Mesenchymal stem cell (in vitro differentiated cells and primary cell): Measurements from ENCODE around the gene CARD16.

Source experiments
- DNase-seq: peaks from one replicate; pipeline ENCODE4 v3.0.0-alpha.2; 2013
- H2AFZ ChIP-seq: one replicate; pipeline ENCODE4 v1.6.1; 2013; ENCODE audit warnings: low read depth, mild to moderate bottlenecking, control low read depth, inconsistent platforms, low read length, moderate library complexity
- H2AK5ac ChIP-seq: 2 replicates; pipeline ENCODE4 v1.6.1; 2013; ENCODE audit warnings: low read length, moderate library complexity, mild to moderate bottlenecking, inconsistent platforms; ENCODE audit not compliant: severe bottlenecking
- H2BK120ac ChIP-seq: one replicate; pipeline ENCODE4 v1.6.1; 2013; ENCODE audit warnings: low read depth, mild to moderate bottlenecking, inconsistent platforms, low read length, moderate library complexity
- H2BK12ac ChIP-seq, 2 experiments: one replicate each; pipeline ENCODE4 v1.6.1; 2013; ENCODE audit warnings: inconsistent platforms in 2 of 2, low read length in 2 of 2, mild to moderate bottlenecking in 2 of 2, moderate library complexity in 2 of 2, control low read depth in 1 of 2
- H2BK15ac ChIP-seq: one replicate; pipeline ENCODE4 v1.6.1; 2013; ENCODE audit warnings: mild to moderate bottlenecking, low read depth, inconsistent platforms; ENCODE audit not compliant: poor library complexity, severe bottlenecking
- H2BK5ac ChIP-seq: 2 replicates; pipeline ENCODE4 v1.6.1; 2013; ENCODE audit warnings: low read depth, mild to moderate bottlenecking, low read length, control low read depth, inconsistent platforms; ENCODE audit not compliant: poor library complexity, severe bottlenecking
- H3K14ac ChIP-seq, 2 experiments: one replicate each; pipeline ENCODE4 v1.6.1; 2013; ENCODE audit warnings: inconsistent platforms in 2 of 2, low read length in 2 of 2, control low read depth in 1 of 2, mild to moderate bottlenecking in 1 of 2, moderate library complexity in 1 of 2
- H3K18ac ChIP-seq, 2 experiments: one replicate each; pipeline ENCODE4 v1.6.1; 2013; ENCODE audit warnings: inconsistent platforms in 2 of 2, low read length in 2 of 2, control low read depth in 1 of 2, low read depth in 1 of 2, mild to moderate bottlenecking in 1 of 2
- H3K23ac ChIP-seq, 2 experiments: one replicate each; pipeline ENCODE4 v1.6.1; 2013; ENCODE audit warnings: inconsistent platforms in 2 of 2, low read length in 2 of 2, mild to moderate bottlenecking in 2 of 2, moderate library complexity in 2 of 2, control low read depth in 1 of 2
- H3K27ac ChIP-seq: 2 replicates; pipeline ENCODE4 v1.5.1; 2013; ENCODE audit warnings: mild to moderate bottlenecking, moderate library complexity, low read length, control low read depth, inconsistent platforms; ENCODE audit not compliant: poor library complexity, severe bottlenecking
- H3K27me3 ChIP-seq, 2 experiments: 2 replicates each; pipeline versions ENCODE4 v1.6.1 to v1.7.0; 2013; ENCODE audit warnings: low read length in 2 of 2, mild to moderate bottlenecking in 2 of 2, moderate library complexity in 2 of 2, control low read depth in 1 of 2, inconsistent platforms in 1 of 2; ENCODE audit not compliant: control insufficient read depth in 1 of 2, insufficient read depth in 1 of 2
- H3K36me3 ChIP-seq, 2 experiments: 2 replicates each; pipeline versions ENCODE4 v1.6.1 to v1.7.0; 2013; ENCODE audit warnings: low read length in 2 of 2, control low read depth in 1 of 2, inconsistent platforms in 1 of 2, low read depth in 1 of 2, mild to moderate bottlenecking in 1 of 2; ENCODE audit not compliant: insufficient read depth in 2 of 2, control insufficient read depth in 1 of 2
- H3K4ac ChIP-seq, 2 experiments: one replicate each; pipeline ENCODE4 v1.6.1; 2013; ENCODE audit warnings: inconsistent platforms in 2 of 2, low read length in 2 of 2, mild to moderate bottlenecking in 2 of 2, moderate library complexity in 2 of 2, control low read depth in 1 of 2, low read depth in 1 of 2
- H3K4me1 ChIP-seq: 2 replicates; pipeline ENCODE4 v1.6.1; 2013; ENCODE audit warnings: low read depth, low read length, control low read depth; ENCODE audit not compliant: control insufficient read depth, insufficient read depth
- H3K4me2 ChIP-seq: 2 replicates; pipeline ENCODE4 v1.6.1; 2013; ENCODE audit warnings: low read length, mild to moderate bottlenecking, inconsistent platforms; ENCODE audit not compliant: poor library complexity, severe bottlenecking
- H3K4me3 ChIP-seq, 2 experiments: 2 replicates each; pipeline versions ENCODE4 v1.5.1 to v1.7.0; 2013; ENCODE audit warnings: low read length in 2 of 2, mild to moderate bottlenecking in 2 of 2, control low read depth in 1 of 2, low read depth in 1 of 2; ENCODE audit not compliant: insufficient read depth in 1 of 2
- H3K79me1 ChIP-seq: replicated peaks from 2 replicates; pipeline ENCODE4 v1.6.1; 2013; ENCODE audit warnings: mild to moderate bottlenecking, control low read depth, low read length, inconsistent platforms; ENCODE audit not compliant: poor library complexity, severe bottlenecking
- H3K9ac ChIP-seq: 2 replicates; pipeline ENCODE4 v1.7.0; 2013; ENCODE audit warnings: mild to moderate bottlenecking, low read length, moderate library complexity
- H3K9me3 ChIP-seq: 2 replicates; pipeline ENCODE4 v1.7.0; 2013; ENCODE audit warnings: mild to moderate bottlenecking, low read length; ENCODE audit not compliant: control insufficient read depth
- H4K8ac ChIP-seq: one replicate; pipeline ENCODE4 v1.6.1; 2013; ENCODE audit warnings: inconsistent platforms, mild to moderate bottlenecking, low read length, moderate library complexity
- H4K91ac ChIP-seq: one replicate; pipeline ENCODE4 v1.6.1; 2013; ENCODE audit warnings: mild to moderate bottlenecking, low read length, inconsistent platforms
- WGBS: methylation state at CpG from one replicate; pipeline ENCODE4 v1.1.7; 2013; ENCODE audit warnings: mixed read lengths; 5-methylcytosine and 5-hydroxymethylcytosine counted together

The CARD16 gene

DNA sequence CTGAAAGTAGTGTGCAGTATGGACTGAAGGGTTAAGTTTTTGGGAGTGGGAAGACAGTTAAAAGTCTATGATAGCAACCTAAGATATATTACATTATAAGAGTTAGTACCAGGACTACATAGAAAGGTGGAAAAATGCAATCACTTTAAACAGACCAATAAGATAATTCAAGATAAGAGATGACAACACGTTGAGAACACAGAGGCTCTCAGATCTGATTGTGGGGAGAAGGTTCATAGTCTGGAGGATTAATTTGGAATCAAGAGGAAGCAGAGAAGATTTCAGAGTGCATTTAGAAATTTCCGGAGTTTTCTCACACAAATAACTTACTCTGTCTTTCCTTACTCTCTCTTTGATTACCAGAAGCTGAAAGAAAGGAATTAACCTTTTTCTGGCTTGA is 22.6 kb downstream of the CARD16 start:
- 97% methylated on average over 2 of the region's 2 CpGs for WGBS
- H4K8ac ChIP-seq, result no peak overlapping the region
- DNase-seq, result no peak

DNA sequence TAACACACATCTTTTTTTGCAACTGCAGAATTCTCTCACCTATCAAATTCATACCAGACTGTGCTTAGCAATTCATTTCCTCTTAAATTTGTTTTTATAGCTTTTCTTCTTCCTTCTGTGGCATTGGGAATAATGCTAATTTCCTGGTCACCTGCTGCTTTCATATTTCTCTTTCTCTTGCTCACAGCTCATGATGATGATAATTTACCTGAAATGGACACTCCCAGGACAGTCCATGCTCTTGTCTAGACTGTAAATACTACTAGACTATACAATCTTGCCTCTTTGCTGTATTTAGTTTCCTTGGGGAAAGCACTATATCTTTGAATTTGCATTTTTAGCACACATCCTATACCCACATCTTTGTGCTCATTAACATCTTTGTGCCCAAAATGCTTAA is 37.7 kb downstream of the CARD16 start:
- no peak overlapping the region for H2BK120ac ChIP-seq
- no peak for DNase-seq

More for the DNA sequence above, 22.6 kb downstream of the CARD16 start:
- Histone ChIP-seq H4K91ac (no peak overlapping the region), H3K9ac (no peak overlapping the region), H2BK120ac (no peak overlapping the region), H2BK5ac (no peak overlapping the region), H3K23ac (no peak overlapping the region), H3K79me1 (no peaks in the 10 kb centered on the region), H3K14ac (no peak overlapping the region), H3K27ac (no peak overlapping the region), H2BK12ac (no peak overlapping the region), H3K4me3 (no peak overlapping the region), H3K36me3 (no peaks in the 10 kb centered on the region), H3K9me3 (no peaks in the 10 kb centered on the region), H3K4me1 (no peaks in the 10 kb centered on the region), H2AK5ac (no peak overlapping the region), H3K4me2 (no peak overlapping the region), H3K18ac (no peak overlapping the region), H3K27me3 (no peaks in the 10 kb centered on the region), H2AFZ (no peak overlapping the region), H2BK15ac (no peak overlapping the region), H3K4ac (no peak overlapping the region)

GRCh38 chr11:105005451-105005845 is 39.7 kb downstream of the CARD16 start:
- Histone ChIP-seq H3K9ac (no peak overlapping the region), H3K18ac (no peak overlapping the region), H2BK12ac (no peak overlapping the region), H3K4me3 (no peak overlapping the region), H2BK15ac (no peak overlapping the region), H2AFZ (peak overlapping the region; percentile 18), H3K79me1 (no peaks in the 10 kb centered on the region), H3K4ac (no peak overlapping the region), H3K36me3 (no peaks in the 10 kb centered on the region), H3K27ac (peak overlapping the region; percentile 33), H4K8ac (peak overlapping the region; percentile 80), H3K23ac (no peak overlapping the region), H2BK120ac (peak overlapping the region; percentile 54), H3K4me1 (peaks cover 2% of the 10 kb centered on the region), H3K27me3 (no peaks in the 10 kb centered on the region), H3K4me2 (no peak overlapping the region), H4K91ac (no peak overlapping the region), H2BK5ac (peak overlapping the region; percentile 10), H2AK5ac (peak overlapping the region; percentile 23), H3K9me3 (no peaks in the 10 kb centered on the region), H3K14ac (no peak overlapping the region)
- DNase-seq, result no peak
- 100% methylated on average over 1 of the region's 3 CpGs for WGBS

More for the DNA sequence above, 37.7 kb downstream of the CARD16 start:
- H3K27ac ChIP-seq, result no peak overlapping the region
- H2AFZ ChIP-seq, result no peak overlapping the region
- H4K8ac ChIP-seq, result no peak overlapping the region
- no peaks in the 10 kb centered on the region for H3K9me3 ChIP-seq
- H2BK12ac ChIP-seq, result no peak overlapping the region
- H3K4me3 ChIP-seq, result no peak overlapping the region
- H2BK5ac ChIP-seq, result no peak overlapping the region
- no peak overlapping the region for H2BK15ac ChIP-seq
- H2AK5ac ChIP-seq, result no peak overlapping the region
- no peak overlapping the region for H3K4me2 ChIP-seq
- no peak overlapping the region for H4K91ac ChIP-seq
- no peak overlapping the region for H3K4ac ChIP-seq
- peaks cover 2% of the 10 kb centered on the region for H3K4me1 ChIP-seq
- no peak overlapping the region for H3K18ac ChIP-seq
- H3K14ac ChIP-seq, result no peak overlapping the region
- H3K23ac ChIP-seq, result no peak overlapping the region
- no peaks in the 10 kb centered on the region for H3K27me3 ChIP-seq
- no peaks in the 10 kb centered on the region for H3K79me1 ChIP-seq
- no peaks in the 10 kb centered on the region for H3K36me3 ChIP-seq
- no peak overlapping the region for H3K9ac ChIP-seq

GRCh38 chr11:105004021-105004420 is 41.1 kb downstream of the CARD16 start:
- no peak overlapping the region for H2BK12ac ChIP-seq
- no peak overlapping the region for H3K27ac ChIP-seq
- no peak overlapping the region for H2AFZ ChIP-seq
- no peak overlapping the region for H3K14ac ChIP-seq
- H4K8ac ChIP-seq, result no peak overlapping the region
- H2BK120ac ChIP-seq, result no peak overlapping the region
- H3K4me2 ChIP-seq, result no peak overlapping the region
- no peak overlapping the region for H3K4me3 ChIP-seq
- H2BK5ac ChIP-seq, result no peak overlapping the region
- no peak overlapping the region for H3K9ac ChIP-seq
- no peak overlapping the region for H3K4ac ChIP-seq
- H3K23ac ChIP-seq, result no peak overlapping the region
- no peaks in the 10 kb centered on the region for H3K36me3 ChIP-seq
- no peak overlapping the region for H2AK5ac ChIP-seq
- H3K18ac ChIP-seq, result no peak overlapping the region
- H3K4me1 ChIP-seq, result peaks cover 2% of the 10 kb centered on the region
- no CpG with 5 or more reads among the region's 3 CpGs for WGBS
- no peaks in the 10 kb centered on the region for H3K27me3 ChIP-seq
- no peak overlapping the region for H4K91ac ChIP-seq
- H3K79me1 ChIP-seq, result no peaks in the 10 kb centered on the region
- no peak for DNase-seq
- H3K9me3 ChIP-seq, result no peaks in the 10 kb centered on the region
- no peak overlapping the region for H2BK15ac ChIP-seq
